ENCODE data around the gene APOBEC3C. TPM values are rescaled to one million over a fixed set of nuclear protein-coding genes. Genes with fewer than 3 reads are reported as not detected.

Gene APOBEC3C
- total RNA-seq, 1 experiment from 2014 or later, result 32.1 TPM

DNA sequence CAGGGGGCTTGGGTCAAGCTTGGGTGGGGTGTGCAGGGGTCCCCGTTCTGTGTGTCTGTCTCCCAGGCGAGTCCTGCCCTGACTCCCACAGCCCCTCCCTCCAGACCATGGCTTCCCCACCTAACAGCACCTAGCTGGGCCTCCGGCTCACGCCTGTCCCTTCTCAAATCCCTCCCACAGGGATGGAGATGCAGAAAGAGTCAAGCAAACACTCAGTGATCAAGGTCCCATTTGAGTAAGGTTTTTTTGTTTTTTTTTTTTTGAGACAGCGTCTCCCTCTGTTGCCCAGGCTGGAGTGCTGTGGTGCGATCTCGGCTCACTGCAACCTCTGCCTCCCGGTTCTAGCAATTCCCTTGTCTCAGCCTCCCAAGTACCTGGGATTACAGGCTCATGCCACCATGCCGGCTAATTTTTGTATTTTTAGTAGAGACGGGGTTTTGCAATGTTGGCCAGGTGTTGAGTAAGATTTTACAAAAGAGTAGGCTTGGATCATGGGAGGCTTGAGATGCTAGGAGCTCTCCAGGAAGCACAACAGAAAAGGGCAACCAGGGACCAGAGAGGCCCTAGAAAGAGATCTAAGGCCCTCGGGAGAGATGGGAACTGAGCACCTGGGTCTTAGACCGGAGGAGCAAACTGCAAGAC, 12.6 kb downstream of the APOBEC3C start:
- Histone ChIP-seq H3K23me2 (ENCODE audit: insufficient read length, low read depth, low read length, poor library complexity, severe bottlenecking) (no peaks in the 10 kb centered on the region), H4K5ac (ENCODE audit: insufficient read length, low read depth, low read length) (no peak overlapping the region), H2BK12ac (ENCODE audit: insufficient read length, low read depth, low read length) (no peak overlapping the region), H3K9ac (ENCODE audit: extremely low read depth, insufficient read length, low read length) (no peak overlapping the region), H3K79me1 (ENCODE audit: insufficient read depth, low read depth, low read length, poor library complexity, severe bottlenecking) (no peaks in the 10 kb centered on the region), H3K18ac (ENCODE audit: insufficient read length, low read depth, low read length) (no peak overlapping the region), H3K79me2 (ENCODE audit: insufficient read depth, low read length) (no peaks in the 10 kb centered on the region), H3K23ac (ENCODE audit: insufficient read length, low read depth, low read length) (no peak overlapping the region), H4K8ac (replicated peaks; ENCODE audit: insufficient read length, low read depth, low read length) (no peak overlapping the region), H3K4me2 (ENCODE audit: insufficient read depth, insufficient read length, low read length) (no peak overlapping the region), H3K27ac (ENCODE audit: insufficient read length, low read depth, low read length) (no peak overlapping the region), H3K14ac (ENCODE audit: insufficient read depth, low read length) (no peak overlapping the region), H3K27me3 (ENCODE audit: insufficient read depth, low read length) (no peaks in the 10 kb centered on the region), H4K20me1 (ENCODE audit: control insufficient read depth, insufficient read depth, insufficient read length) (no peaks in the 10 kb centered on the region), H2BK20ac (ENCODE audit: low read depth, low read length, poor library complexity, severe bottlenecking) (no peak overlapping the region), H2BK120ac (ENCODE audit: low read depth, low read length, poor library complexity, severe bottlenecking) (no peak overlapping the region), H3K9me3 (ENCODE audit: control insufficient read depth, low read depth, low read length) (no peaks in the 10 kb centered on the region), H3K56ac (ENCODE audit: insufficient read length, low read depth, low read length) (no peak overlapping the region), H3K4ac (ENCODE audit: low read depth, low read length) (no peak overlapping the region), H2BK5ac (ENCODE audit: insufficient read length, low read length) (no peak overlapping the region), H2BK15ac (ENCODE audit: low read depth, low read length) (no peak overlapping the region), H2AFZ (ENCODE audit: low read length) (no peak overlapping the region), H3T11ph (ENCODE audit: low read length) (no peak overlapping the region), H4K91ac (ENCODE audit: insufficient read length, low read depth, low read length) (no peak overlapping the region), H3K4me1 (ENCODE audit: insufficient read depth, low read length) (no peaks in the 10 kb centered on the region; the same call in 1 of the 2 replicates), H2AK5ac (ENCODE audit: insufficient read length, low read length) (no peak overlapping the region)
- peaks cover 32 to 55% of the 10 kb centered on the region in 2 experiments for H3K4me1 Mint-ChIP-seq
- H3K27ac Mint-ChIP-seq, result peak overlapping the region in 1 of 3 experiments; percentile 64; a peak in 1 of 7 replicates
- no peak overlapping the region for H3K4me3 Mint-ChIP-seq
- no peaks in the 10 kb centered on the region for H3K9me3 Mint-ChIP-seq
- WGBS (ENCODE audit: extremely low coverage, insufficient read length, low lambda C conversion rate), result no CpG with 5 or more reads among the region's 12 CpGs
- H3K27me3 Mint-ChIP-seq (ENCODE audit: low read depth), result no peaks in the 10 kb centered on the region
- DNase-seq, result no peak
- TF ChIP-seq, protein P1, sequence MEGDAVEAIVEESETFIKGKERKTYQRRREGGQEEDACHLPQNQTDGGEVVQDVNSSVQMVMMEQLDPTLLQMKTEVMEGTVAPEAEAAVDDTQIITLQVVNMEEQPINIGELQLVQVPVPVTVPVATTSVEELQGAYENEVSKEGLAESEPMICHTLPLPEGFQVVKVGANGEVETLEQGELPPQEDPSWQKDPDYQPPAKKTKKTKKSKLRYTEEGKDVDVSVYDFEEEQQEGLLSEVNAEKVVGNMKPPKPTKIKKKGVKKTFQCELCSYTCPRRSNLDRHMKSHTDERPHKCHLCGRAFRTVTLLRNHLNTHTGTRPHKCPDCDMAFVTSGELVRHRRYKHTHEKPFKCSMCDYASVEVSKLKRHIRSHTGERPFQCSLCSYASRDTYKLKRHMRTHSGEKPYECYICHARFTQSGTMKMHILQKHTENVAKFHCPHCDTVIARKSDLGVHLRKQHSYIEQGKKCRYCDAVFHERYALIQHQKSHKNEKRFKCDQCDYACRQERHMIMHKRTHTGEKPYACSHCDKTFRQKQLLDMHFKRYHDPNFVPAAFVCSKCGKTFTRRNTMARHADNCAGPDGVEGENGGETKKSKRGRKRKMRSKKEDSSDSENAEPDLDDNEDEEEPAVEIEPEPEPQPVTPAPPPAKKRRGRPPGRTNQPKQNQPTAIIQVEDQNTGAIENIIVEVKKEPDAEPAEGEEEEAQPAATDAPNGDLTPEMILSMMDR (conservative IDR thresholded peaks at IDR 0.05), result no peak
- peaks cover 6 to 28% (median 19%) of the 10 kb centered on the region in 3 experiments for H3K36me3 Mint-ChIP-seq (ENCODE audit: insufficient read depth in 1 of 3, low read depth in 3 of 3)
